ENCODE measurements around the gene PFKFB1.
A peak's percentile ranks its signal among the peaks of the same experiment; 100 is the strongest.

The PFKFB1 gene

DNA sequence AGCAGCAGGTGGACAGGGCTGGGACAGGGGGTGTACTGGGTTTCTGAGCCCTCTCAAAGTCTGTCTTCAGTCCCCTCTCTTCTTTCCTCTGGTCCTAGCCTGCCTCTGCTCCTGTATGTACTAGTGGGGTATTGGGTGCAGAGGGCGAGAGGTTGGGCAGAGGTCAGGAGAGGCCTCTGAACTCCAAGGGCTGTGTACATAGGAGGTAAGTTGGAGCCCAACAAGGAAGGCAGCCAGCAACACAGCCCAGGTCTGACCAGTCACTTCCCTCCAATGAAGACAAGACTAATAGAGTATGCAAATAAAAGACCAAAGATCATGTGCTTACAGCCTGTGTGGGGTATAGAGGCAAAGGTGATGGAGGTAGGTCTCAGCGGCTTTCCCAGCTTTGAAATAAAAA, at the start of gene PFKFB1:
TSS of gene PFKFB1 (minus strand) at position 90 of the 400 bp plus-strand sequence. CDS start 181 bp downstream, outside the sequence.
- no peak for FAIRE-seq
- DNase-seq (ENCODE audit: low spot score): no peak

- no peak for FAIRE-seq
These were observed 47.5 kb upstream of the PFKFB1 start for GRCh38 chrX:55041514-55041913.

GRCh38 chrX:55039471-55039870, 45.5 kb upstream of the PFKFB1 start:
- DNase-seq (ENCODE audit: low spot score) (no peak), FAIRE-seq (no peak)

More at GRCh38 chrX:55041514-55041913, 47.5 kb upstream of the PFKFB1 start:
- DNase-seq (ENCODE audit: low spot score): no peak

DNA sequence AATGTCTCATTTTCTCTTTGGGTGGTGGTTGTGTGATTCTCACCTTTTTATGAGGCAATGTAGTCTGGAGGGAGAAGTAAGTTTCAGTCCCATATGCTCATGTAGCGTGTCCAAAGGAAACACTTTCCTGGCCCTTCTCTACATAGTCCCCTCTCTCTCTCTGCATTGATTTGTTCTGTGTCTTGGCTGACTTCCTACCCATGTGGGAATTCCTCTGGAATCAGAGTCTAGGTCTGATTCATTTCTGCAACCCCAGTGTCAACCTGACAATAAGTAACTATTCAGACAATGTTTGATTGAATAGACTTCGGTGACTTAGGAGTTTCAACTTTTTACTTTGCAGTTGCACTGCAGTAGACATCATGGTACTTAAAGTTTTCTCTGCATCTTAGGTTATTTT, 39.4 kb upstream of the PFKFB1 start:
- DNase-seq (ENCODE audit: low spot score) (no peak), FAIRE-seq (no peak)

DNA sequence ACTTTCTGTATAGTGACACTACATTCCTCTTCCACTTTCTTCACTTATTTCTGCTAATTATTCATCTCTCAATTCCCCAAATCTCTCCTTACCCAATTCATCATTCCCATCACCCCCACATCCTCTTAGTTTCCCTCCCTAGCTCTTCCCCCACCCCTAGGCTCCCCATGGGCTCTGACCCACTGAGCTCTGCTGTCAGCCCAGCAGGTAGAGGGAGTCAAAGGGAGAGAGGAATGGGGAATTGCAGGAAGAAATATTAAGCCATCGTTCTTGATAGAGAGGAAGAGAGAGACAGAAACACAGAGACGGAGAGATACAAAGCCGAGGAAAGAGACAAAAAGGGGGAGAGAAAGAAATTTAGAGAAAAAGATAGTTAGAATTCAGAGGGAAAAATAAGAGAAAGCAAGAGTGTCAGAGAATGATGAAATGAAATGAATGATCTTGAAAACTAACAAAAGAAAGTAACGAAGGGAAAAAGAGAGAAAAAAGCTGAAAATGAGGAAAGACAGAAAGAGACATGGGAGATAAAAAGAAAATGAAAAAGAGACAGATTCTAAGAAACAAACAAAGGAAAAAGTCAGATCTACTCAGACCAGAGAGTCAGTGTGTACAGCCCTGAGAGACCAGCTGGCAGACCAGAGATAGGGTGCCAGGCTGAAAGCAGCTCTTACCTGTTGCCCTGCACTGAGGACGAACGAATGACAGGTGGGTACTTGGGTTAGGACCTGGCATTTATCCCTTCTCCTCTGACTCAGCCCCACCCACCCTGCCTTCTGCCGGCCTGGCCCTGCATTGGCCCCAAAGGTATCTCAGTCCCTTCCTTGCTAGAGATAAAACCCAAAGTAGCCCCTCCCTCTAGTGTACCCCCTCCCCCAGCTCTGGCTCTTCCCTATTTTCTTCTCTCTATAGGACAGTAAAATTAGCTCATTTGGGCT, 36.5 kb upstream of the PFKFB1 start, which contains the start of gene ALAS2:
TSS of gene ALAS2 (minus strand) at position 707 of the 935 bp plus-strand sequence. CDS start 4,977 bp downstream, outside the sequence.
- FAIRE-seq: no peak

GRCh38 chrX:55029291-55029690, 35.3 kb upstream of the PFKFB1 start:
- no peak for FAIRE-seq
- DNase-seq (ENCODE audit: low spot score): no peak

More for the DNA sequence above, 36.5 kb upstream of the PFKFB1 start, which contains the start of gene ALAS2:
- no peak for DNase-seq (ENCODE audit: low spot score)

- DNase-seq (ENCODE audit: low spot score) (no peak), FAIRE-seq (no peak)
These were observed 34.6 kb upstream of the PFKFB1 start for GRCh38 chrX:55028611-55029010.

GRCh38 chrX:55028040-55028439, 34.1 kb upstream of the PFKFB1 start:
- no peak for FAIRE-seq
- no peak for DNase-seq (ENCODE audit: low spot score)

DNA sequence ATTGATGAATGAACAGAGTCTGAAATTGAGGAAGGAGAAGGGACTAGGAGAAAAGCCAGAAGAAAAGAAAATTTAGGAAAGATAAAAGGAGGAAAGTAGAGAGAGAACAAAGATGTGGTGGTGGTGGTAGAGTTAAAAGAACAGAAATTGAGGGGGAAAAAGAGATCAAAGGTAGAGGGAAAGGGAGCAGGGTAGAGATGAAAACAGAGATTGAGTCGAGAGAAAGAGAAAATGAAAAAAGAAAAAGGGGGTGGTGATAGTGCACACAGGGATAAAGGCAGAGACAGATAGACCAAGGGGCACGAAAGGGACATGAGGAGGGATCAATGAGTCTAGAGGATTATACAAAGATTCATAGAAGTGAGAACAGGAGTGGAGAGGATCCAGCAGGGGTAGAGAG, 32.9 kb upstream of the PFKFB1 start:
- no peak for FAIRE-seq
- no peak for DNase-seq (ENCODE audit: low spot score)

DNA sequence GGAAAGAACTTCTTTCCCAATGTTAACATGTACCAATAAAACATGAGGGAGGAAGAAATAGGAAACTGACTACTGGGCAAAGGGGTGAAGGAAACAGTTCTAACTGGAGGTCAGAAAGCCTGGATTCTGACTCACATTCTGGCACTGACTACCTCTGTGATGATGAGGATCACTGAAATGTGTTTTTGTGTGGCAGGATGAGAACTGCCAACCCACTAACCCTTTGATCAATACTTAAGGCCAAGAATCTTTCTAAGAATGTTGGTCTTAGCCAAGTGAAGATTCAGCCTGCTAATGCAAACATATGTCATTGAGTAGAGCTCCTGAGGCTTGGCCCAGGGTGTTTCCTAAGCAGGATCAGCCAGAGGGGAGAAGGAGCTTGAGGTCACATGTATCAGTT, 32.2 kb upstream of the PFKFB1 start:
- DNase-seq (ENCODE audit: low spot score) (no peak), FAIRE-seq (no peak)

- no peak for FAIRE-seq
- no peak for DNase-seq (ENCODE audit: low spot score)
These were observed 20.9 kb upstream of the PFKFB1 start for GRCh38 chrX:55014897-55015299.

- DNase-seq (ENCODE audit: low spot score) (no peak), FAIRE-seq (no peak)
These were observed 17.3 kb upstream of the PFKFB1 start for GRCh38 chrX:55011294-55011693.

- peak; percentile 14 for DNase-seq (ENCODE audit: low spot score)
- FAIRE-seq: no peak
These were observed 14.8 kb upstream of the PFKFB1 start for GRCh38 chrX:55008571-55009358.

- peak; percentile 46 for DNase-seq (ENCODE audit: low spot score)
These were observed 13.7 kb upstream of the PFKFB1 start for GRCh38 chrX:55007656-55008055.

DNA sequence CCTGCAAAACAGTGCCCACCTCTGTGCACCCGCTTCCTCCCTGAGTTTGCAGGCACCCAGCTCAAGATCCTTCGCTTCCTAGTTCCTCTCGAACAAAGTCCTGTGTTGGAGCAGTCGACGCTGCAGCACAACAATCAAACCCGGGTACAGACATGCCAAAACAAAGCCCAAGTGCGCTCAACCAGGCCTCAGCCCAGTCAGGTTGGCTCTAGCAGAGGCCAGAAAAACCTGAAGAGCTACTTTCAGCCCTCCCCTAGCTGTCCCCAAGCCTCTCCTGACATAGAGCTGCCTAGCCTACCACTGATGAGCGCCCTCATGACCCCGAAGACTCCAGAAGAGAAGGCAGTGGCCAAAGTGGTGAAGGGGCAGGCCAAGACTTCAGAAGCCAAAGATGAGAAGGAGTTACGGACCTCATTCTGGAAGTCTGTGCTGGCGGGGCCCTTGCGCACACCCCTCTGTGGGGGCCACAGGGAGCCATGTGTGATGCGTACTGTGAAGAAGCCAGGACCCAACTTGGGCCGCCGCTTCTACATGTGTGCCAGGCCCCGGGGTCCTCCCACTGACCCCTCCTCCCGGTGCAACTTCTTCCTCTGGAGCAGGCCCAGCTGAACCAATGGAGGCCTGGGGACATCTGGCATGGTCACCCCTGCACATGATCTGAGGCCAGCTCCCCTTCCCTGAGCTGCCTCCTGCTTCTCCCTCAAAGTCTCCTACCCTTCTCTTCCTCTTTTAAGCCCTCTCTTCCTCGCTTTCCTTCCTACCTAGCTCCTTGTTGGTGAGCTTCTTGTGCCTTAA, 13.0 kb upstream of the PFKFB1 start:
- DNase-seq (ENCODE audit: low spot score) (no peak), FAIRE-seq (no peak)

More at GRCh38 chrX:55007656-55008055, 13.7 kb upstream of the PFKFB1 start:
- FAIRE-seq: no peak

- no peak for FAIRE-seq
These were observed 11.3 kb upstream of the PFKFB1 start for GRCh38 chrX:55005256-55005655.

GRCh38 chrX:55004231-55004630, 10.2 kb upstream of the PFKFB1 start:
- DNase-seq (ENCODE audit: low spot score): no peak
- no peak for FAIRE-seq

More at GRCh38 chrX:55005256-55005655, 11.3 kb upstream of the PFKFB1 start:
- no peak for DNase-seq (ENCODE audit: low spot score)

DNA sequence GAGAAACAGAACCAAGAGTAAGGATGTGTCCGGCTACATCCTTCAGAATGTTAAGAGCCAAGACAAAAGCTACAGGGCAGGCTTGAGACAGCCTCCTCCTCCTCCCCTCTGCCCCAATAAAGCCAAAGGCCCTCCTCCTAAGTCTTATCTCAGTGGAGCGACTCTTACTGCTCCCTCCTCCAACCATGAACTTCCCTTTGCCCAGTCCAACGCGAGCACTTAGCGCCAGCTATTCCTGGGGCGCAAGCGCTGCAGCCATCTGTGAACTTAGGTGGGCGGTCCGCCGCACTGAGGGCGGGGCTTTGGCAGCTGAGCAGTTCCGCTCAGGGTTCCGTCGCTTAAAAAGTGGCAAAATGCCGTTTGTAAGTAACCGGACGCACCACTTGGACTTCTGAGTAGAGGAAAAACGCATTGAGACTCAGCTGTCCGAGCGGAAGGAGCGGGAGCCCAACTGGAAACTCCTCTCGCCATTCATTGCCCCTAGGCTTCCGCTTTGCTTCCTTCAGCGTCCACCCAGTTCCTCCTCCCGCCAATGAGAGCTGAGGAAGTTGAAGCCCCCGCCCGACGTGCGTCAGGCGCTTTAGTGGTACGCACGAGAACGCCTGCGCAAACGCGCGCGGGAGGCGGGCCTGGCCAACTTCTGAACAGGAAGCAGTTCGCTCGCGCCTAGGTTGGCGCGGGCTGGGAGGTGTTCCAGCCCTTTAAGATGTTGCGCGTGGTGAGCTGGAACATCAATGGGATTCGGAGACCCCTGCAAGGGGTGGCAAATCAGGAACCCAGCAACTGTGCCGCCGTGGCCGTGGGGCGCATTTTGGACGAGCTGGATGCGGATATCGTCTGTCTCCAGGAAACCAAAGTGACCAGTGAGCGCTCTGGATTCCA, 6.0 kb upstream of the PFKFB1 start, which contains the start of gene APEX2:
TSS of gene APEX2 (plus strand) at position 647 of the 882 bp plus-strand sequence. CDS start at position 707, 60 bp downstream.
- peak; percentile 59 for FAIRE-seq

GRCh38 chrX:54995621-54996020, 1.6 kb upstream of the PFKFB1 start:
- DNase-seq (ENCODE audit: low spot score): no peak
- no peak for FAIRE-seq

More for the DNA sequence above, 6.0 kb upstream of the PFKFB1 start, which contains the start of gene APEX2:
- peak; percentile 87 for DNase-seq (ENCODE audit: low spot score)

Measured in urothelium cell line (cell line).